Panc1 (cell line): ENCODE results near the gene SHISA7. TPM values are rescaled to one million over a fixed set of nuclear protein-coding genes. Genes with fewer than 3 reads are reported as not detected.

Experiments used
- ATAC-seq: fragments of 200-7000 bp; cut with Tn5 transposase; 2 replicates; pipeline ENCODE4 v1.9.1; 2020; ENCODE audit warnings: mild to moderate bottlenecking, moderate library complexity
- BruUV-seq: library from RNA; stranded (reverse); fragments of 400-500 nt; replicated peaks from 2 replicates; lab custom pipeline; 2021; lab: Mats Ljungman, UMichigan
- CTCF ChIA-PET: fragments of 300-600 bp; sonication (Branson Sonifier 250); formaldehyde crosslinking; loops from one replicate; lab custom pipeline; 2022; ENCODE audit warnings: antibody characterized with exemption; lab: Charles Lee
- POLR2A ChIA-PET: fragments of 300-600 bp; sonication (Branson Sonifier 250); formaldehyde crosslinking; loops from one replicate; lab custom pipeline; 2022; ENCODE audit warnings: antibody characterized with exemption; lab: Charles Lee
- DNase-seq: peaks from one replicate; pipeline ENCODE4 v3.0.0-alpha.2; 2010; ENCODE audit warnings: low read depth, low spot score
- H3K27ac ChIP-seq: 2 replicates; pipeline ENCODE4 v1.5.1; 2011; ENCODE audit warnings: mild to moderate bottlenecking, low read length, inconsistent platforms
- H3K27me3 ChIP-seq: fragments of 200-500 bp; sonication (Bioruptor generic); 2 replicates; pipeline ENCODE4 v1.6.0; 2014; ENCODE audit warnings: low read length, inconsistent platforms; ENCODE audit not compliant: control insufficient read depth, insufficient read depth
- H3K36me3 ChIP-seq: fragments of 200-500 bp; sonication (Bioruptor generic); 2 replicates; pipeline ENCODE4 v1.5.1; 2014; ENCODE audit warnings: inconsistent platforms, mild to moderate bottlenecking, low read length, moderate library complexity; ENCODE audit not compliant: control insufficient read depth, insufficient read depth
- H3K4me1 ChIP-seq: 2 replicates; pipeline ENCODE4 v1.5.1; 2011; ENCODE audit warnings: inconsistent platforms, mild to moderate bottlenecking, low read length, moderate library complexity; ENCODE audit not compliant: control insufficient read depth, insufficient read depth
- H3K4me3 ChIP-seq, 2 experiments: 2 replicates each; pipeline ENCODE4 v1.5.1; 2011 to 2012; ENCODE audit warnings: low read depth in 2 of 2, low read length in 2 of 2, mild to moderate bottlenecking in 2 of 2, inconsistent platforms in 1 of 2, moderate library complexity in 1 of 2
- H3K9me3 ChIP-seq: fragments of 200-500 bp; sonication (Bioruptor generic); 2 replicates; pipeline ENCODE4 v1.5.1; 2014; ENCODE audit warnings: low read depth, mild to moderate bottlenecking, inconsistent platforms, low read length, moderate library complexity; ENCODE audit not compliant: control insufficient read depth, insufficient read depth
- POLR2AphosphoS5 ChIP-seq: IDR thresholded peaks from 2 replicates; pipeline ENCODE4 v1.6.1; 2012; ENCODE audit warnings: mild to moderate bottlenecking, low read depth, low read length, moderate library complexity
- SIN3A ChIP-seq: IDR thresholded peaks from 2 replicates; pipeline ENCODE4 v1.6.1; 2012; ENCODE audit warnings: low read depth, mild to moderate bottlenecking, low read length, moderate library complexity, borderline replicate concordance; ENCODE audit not compliant: insufficient read depth
- TCF7L2 ChIP-seq: IDR thresholded peaks from 2 replicates; pipeline ENCODE4 v1.6.1; 2011; ENCODE audit warnings: mild to moderate bottlenecking, low read depth, low read length, inconsistent platforms
- in situ Hi-C: cut with HindIII; loops from 2 replicates; pipeline ENCODE4 v1.10.0; 2016; ENCODE audit warnings: low sequenced_read_pairs, low pct_unique_long_range_greater_than_20kb
- intact Hi-C: fragments of 100-400 bp; cut with micrococcal nuclease; formaldehyde crosslinking; loops from one replicate; pipeline ENCODE4 v1.10.0; 2022; ENCODE audit not compliant: unreplicated experiment
- total RNA-seq: library from RNA; stranded (reverse); gene quantifications from one replicate; pipeline ENCODE4 v1.2.1, GENCODE V29; 2021; ENCODE audit not compliant: unreplicated experiment
- TF ChIP-seq, protein P1 (sequence below): fragments of 450-650 bp; IDR thresholded peaks from 2 replicates; pipeline ENCODE4 v1.5.1; 2017; ENCODE audit warnings: mild to moderate bottlenecking
- TF ChIP-seq, protein P2 (sequence below), 2 experiments: IDR thresholded peaks; 2 replicates each; pipeline ENCODE4 v1.6.1; 2011 to 2012; ENCODE audit warnings: low read depth in 2 of 2, control low read depth in 1 of 2, low read length in 1 of 2, mild to moderate bottlenecking in 1 of 2, moderate library complexity in 1 of 2; ENCODE audit not compliant: insufficient read depth in 1 of 2

SHISA7 gene
- total RNA-seq, 1 experiment from 2014 or later = 0.03 TPM

DNA sequence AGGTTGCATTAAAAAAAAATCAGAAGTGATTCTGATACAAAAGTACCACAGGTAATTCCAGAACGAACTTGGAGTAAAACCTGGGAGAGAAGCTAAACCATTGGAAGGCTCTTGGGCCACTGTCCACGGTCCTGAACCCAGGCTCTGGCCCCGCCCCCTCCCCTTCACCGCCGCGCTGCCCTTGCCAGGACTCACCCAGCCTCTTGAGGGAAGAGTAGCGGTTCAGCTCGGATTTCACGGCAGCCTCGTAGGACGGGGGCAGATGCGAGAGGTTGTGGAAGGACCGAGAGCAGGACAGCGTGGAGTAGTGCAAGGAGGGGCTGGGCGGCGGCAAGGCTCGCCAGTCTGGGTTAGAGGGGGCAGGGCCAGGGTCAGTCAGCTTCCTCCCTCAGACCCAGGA is 5.7 kb downstream of the SHISA7 start:
- intact Hi-C loops (no loop called here), in situ Hi-C loops (no loop called here)
- Histone ChIP-seq H3K4me3 (no peak overlapping the region), H3K27ac (no peak overlapping the region), H3K36me3 (no peaks in the 10 kb centered on the region), H3K27me3 (peaks cover 9% of the 10 kb centered on the region), H3K4me1 (peaks cover 5% of the 10 kb centered on the region; the same call in 1 of the 2 replicates), H3K9me3 (no peaks in the 10 kb centered on the region)
- no TSS peak for BruUV-seq
- ChIA-PET CTCF (interaction anchor here (0.5 kb wide), 1 partner anchor 29 kb away, joined by 3 read pairs; no protein-coding TSS in a partner anchor), POLR2A (interaction anchor here (0.5 to 0.7 kb wide), 2 partner anchors 85 to 270 kb away, joined by 3 to 5 read pairs; no protein-coding TSS in a partner anchor)
- DNase-seq = no peak
- ATAC-seq = peak; percentile 81
- TF ChIP-seq SIN3A = no peak
- TF ChIP-seq, protein P1, sequence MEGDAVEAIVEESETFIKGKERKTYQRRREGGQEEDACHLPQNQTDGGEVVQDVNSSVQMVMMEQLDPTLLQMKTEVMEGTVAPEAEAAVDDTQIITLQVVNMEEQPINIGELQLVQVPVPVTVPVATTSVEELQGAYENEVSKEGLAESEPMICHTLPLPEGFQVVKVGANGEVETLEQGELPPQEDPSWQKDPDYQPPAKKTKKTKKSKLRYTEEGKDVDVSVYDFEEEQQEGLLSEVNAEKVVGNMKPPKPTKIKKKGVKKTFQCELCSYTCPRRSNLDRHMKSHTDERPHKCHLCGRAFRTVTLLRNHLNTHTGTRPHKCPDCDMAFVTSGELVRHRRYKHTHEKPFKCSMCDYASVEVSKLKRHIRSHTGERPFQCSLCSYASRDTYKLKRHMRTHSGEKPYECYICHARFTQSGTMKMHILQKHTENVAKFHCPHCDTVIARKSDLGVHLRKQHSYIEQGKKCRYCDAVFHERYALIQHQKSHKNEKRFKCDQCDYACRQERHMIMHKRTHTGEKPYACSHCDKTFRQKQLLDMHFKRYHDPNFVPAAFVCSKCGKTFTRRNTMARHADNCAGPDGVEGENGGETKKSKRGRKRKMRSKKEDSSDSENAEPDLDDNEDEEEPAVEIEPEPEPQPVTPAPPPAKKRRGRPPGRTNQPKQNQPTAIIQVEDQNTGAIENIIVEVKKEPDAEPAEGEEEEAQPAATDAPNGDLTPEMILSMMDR = no peak
- TF ChIP-seq TCF7L2 = no peak
- no peak for TF ChIP-seq POLR2AphosphoS5
- TF ChIP-seq, protein P2, sequence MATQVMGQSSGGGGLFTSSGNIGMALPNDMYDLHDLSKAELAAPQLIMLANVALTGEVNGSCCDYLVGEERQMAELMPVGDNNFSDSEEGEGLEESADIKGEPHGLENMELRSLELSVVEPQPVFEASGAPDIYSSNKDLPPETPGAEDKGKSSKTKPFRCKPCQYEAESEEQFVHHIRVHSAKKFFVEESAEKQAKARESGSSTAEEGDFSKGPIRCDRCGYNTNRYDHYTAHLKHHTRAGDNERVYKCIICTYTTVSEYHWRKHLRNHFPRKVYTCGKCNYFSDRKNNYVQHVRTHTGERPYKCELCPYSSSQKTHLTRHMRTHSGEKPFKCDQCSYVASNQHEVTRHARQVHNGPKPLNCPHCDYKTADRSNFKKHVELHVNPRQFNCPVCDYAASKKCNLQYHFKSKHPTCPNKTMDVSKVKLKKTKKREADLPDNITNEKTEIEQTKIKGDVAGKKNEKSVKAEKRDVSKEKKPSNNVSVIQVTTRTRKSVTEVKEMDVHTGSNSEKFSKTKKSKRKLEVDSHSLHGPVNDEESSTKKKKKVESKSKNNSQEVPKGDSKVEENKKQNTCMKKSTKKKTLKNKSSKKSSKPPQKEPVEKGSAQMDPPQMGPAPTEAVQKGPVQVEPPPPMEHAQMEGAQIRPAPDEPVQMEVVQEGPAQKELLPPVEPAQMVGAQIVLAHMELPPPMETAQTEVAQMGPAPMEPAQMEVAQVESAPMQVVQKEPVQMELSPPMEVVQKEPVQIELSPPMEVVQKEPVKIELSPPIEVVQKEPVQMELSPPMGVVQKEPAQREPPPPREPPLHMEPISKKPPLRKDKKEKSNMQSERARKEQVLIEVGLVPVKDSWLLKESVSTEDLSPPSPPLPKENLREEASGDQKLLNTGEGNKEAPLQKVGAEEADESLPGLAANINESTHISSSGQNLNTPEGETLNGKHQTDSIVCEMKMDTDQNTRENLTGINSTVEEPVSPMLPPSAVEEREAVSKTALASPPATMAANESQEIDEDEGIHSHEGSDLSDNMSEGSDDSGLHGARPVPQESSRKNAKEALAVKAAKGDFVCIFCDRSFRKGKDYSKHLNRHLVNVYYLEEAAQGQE (IDR thresholded peaks at IDR 0.05; ENCODE audit: insufficient read depth in 1 of 2, low read depth in 2 of 2, low read length in 1 of 2) = peak; percentile 99 to 100

DNA sequence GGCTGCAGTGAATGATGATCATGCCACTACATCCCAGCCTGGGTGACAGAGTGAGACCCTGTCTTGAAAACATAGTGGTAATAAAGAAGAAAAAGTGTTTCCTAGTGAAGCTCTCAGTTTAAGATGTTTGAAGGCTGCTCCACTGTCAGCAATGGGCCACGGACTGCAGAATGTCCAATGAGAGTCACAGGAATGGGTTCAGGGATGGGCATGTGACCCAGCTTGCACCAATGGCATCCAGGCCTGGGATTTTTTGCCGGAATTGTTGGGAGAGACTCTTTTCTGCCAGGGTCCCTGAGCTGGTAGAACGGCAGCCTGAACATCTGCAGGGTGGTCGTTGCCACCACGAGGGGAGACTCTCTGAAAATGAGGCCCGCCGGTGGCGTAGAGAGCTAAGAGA is 6.3 kb downstream of the SHISA7 start:
- ATAC-seq = no peak
- no peak overlapping the region for H3K27ac ChIP-seq
- in situ Hi-C loops (no loop called here), intact Hi-C loops (no loop called here)
- TF ChIP-seq, protein P2 (IDR thresholded peaks at IDR 0.05; ENCODE audit: insufficient read depth in 1 of 2, low read depth in 2 of 2, low read length in 1 of 2) = no peak
- TF ChIP-seq TCF7L2 = no peak
- TF ChIP-seq, protein P1 = no peak
- TF ChIP-seq POLR2AphosphoS5 = no peak
- TF ChIP-seq SIN3A = no peak
- peaks cover 4% of the 10 kb centered on the region; the same call in 1 of the 2 replicates for H3K4me1 ChIP-seq
- ChIA-PET CTCF (interaction anchor here (0.5 to 0.6 kb wide), 2 partner anchors 30 to 464 kb away, joined by 3 read pairs; no protein-coding TSS in a partner anchor), POLR2A (interaction anchor here (0.5 to 0.7 kb wide), 2 partner anchors 86 to 269 kb away, joined by 3 to 5 read pairs; no protein-coding TSS in a partner anchor)
- H3K36me3 ChIP-seq = no peaks in the 10 kb centered on the region
- no peaks in the 10 kb centered on the region for H3K9me3 ChIP-seq
- DNase-seq = no peak
- H3K4me3 ChIP-seq = no peak overlapping the region
- BruUV-seq = no TSS peak
- H3K27me3 ChIP-seq = peaks cover 9% of the 10 kb centered on the region
